NCI-H82 (cell line): Measurements from ENCODE around the gene CDC42EP2.
A peak's percentile ranks its signal among the peaks of the same experiment; 100 is the strongest.

Experiments
- DNase-seq: peaks from one replicate; lab custom pipeline; 2025; lab: John Stamatoyannopoulos, UW

CDC42EP2 gene

DNA sequence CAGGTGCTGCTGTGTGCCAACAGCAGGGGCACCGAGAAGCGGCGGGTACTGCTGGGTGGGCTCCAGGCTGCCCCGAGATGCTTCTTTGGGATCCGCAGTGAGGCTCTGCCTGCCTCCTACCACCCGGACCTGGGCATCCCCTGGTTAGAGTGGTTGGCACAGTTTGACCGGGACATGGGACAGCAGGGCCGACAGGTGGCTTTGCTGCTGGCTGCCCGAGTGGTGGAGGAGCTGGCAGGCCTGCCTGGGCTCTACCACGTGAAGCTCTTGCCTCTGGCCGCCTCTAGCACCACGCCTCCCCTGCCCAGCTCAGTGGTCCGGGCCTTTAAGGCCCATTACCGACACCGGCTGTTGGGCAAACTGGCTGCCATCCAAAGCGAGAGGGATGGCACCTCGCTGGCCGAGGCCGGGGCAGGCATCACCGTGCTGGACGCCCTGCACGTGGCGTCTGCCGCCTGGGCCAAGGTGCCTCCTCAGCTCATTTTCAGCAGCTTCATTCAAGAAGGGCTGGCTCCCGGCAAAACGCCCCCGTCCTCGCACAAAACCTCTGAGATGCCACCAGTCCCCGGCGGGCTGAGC, 41.8 kb downstream of the CDC42EP2 start:
- DNase-seq = no peak

DNA sequence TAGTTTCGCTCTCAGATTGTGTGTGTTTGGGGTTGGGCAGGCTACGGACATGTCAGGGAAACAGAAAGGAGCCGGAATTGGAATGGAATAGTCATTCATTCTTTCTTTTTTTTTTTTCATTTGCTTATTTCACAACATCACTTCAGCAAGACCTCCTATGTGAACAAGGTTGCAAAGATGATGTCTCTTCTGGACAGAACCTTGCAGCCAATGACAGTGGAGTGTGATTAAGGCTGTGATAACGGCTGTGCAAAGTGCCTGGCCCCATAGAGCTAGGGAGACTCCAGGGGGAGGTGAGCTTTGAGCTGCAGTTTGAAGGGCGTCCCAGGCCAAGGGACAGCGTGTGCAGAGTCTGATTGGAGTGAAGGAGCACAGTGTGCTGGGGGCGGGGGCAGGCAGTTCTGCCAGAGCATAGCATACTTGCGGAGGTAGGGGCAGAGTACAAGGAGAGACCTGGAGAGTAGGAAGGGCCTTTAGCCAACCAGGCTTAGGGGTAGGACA, 43.2 kb downstream of the CDC42EP2 start:
- no peak for DNase-seq

DNA sequence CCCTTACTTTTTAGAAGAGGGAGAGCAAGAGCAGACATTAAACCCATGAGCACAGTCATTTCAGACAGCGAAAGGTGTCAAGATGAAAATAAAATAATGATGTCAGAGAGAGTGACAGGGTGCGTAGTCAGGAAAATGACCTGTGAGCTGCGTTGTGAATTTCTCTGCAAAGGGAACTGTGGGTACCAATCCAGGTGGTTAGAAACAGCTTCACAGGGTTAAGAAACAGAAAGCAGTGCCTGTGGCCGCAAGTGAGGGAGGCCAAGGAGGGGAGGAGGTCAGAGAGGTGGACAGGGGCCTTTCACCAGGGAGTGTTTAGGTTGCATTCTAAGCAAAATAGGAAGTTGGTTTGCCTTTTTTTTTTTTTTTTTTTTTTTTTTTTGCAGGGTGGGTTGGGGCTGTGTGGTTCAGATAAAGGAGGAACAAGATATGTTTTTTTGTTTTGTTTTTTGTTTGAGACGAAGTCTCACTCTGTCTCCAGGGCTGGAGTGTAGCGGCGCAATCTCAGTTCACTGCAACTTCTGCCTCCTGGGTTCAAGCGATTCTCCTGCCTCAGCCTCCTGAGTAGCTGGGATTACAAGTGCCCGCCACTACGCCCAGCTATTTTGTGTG, 47.8 kb downstream of the CDC42EP2 start:
- no peak for DNase-seq

DNA sequence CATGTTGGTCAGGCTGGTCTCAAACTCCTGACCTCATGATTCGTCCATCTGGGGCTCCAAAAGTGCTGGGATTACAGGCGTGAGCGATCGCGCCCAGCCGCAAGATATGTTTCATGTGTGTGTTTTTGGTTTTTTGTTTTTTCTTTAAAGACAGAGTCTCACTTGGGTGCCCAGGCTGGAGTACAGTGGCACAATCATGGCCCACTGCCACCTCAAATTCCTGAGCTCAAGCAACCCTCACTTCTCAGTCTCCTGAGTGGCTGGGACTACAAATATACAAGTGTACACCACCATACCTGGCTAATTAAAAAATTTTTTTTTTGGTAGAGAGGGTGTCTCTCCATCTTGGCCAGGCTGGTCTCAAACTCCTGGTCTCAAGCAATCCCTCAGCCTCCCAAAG, 48.3 kb downstream of the CDC42EP2 start:
- no peak for DNase-seq

DNA sequence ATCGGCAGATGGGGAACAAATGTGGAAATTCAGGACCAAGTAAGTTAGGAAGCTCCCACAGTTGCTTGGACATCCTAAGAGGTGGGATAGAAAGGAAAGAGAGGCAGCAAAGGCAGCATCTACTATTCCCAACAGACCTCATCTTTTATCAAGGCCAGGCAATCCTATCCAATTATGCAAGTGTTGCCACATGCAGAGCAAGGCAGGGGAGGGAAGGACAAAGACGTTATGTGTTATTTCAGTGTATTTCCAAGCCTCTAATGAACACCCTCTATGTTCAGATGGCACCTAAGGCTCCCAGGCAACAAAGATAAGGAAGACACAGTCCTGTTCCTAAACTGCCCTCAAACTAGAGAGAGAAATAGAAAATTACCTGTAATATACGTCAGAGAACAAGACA, 49.1 kb downstream of the CDC42EP2 start:
- peak; percentile 39 for DNase-seq

DNA sequence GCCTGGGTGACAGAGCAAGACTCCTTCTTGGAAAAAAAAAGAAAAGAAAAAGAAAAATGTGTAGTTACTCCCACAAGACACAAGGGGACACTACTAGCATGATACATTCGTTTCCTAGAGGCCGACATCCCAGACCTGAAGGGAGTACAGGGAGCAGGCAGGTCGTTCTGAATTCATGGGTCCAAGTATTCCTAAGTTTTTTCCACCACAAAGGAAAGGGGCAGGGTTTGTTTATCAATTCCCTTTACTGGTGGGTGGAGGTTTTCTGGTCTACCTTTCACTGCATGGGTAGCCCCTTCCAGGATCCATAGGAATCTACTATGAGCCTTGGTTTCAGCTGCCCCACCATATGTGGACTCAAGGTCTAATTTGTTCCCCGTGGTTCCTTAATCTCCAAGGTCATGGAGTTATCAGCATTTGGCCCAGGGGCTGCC, 51.7 kb downstream of the CDC42EP2 start:
- DNase-seq = peak; percentile 82

DNA sequence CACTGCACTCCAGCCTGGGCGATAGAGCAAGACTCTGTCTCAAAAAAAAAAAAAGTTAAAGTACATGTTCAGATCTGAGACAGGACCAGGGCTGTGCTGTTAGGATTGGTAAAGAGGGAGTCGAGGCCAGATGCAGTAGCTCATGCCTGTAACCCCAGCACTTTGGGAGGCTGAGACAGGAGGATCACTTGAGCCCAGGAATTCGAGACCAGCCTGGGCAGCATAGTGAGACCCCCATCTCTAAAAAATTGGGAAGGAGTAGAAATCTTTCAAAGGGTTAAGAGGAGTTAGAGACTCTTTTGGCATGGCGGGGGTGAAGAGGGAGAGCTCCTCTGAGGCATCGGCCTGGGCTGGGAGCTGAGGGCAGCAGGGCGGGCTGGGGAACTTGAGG, 56.0 kb downstream of the CDC42EP2 start:
- DNase-seq = no peak
